ENCODE data around the gene N4BP3.
A peak's percentile ranks its signal among the peaks of the same experiment; 100 is the strongest.

DNA sequence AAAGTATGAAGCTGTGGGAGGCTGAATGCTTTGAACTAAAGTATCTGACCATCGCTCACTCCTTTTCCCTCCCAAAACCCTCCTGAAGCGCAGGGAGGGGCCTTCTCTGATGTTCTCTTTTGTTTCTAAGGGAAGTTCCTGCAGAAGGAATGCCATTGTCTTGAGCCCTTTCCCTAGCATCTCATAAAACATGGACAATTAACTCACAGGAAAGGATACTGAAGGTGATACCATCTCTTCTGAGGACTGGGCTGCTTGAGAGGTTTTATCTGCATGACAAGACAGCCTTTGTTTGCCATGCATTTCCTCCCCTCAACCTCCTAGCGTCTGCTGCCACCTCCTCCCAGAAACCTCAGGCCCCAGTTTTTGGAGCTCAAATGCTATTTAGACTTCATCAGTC is 13.2 kb downstream of the N4BP3 start:
- TF ChIP-seq JUNB (IDR thresholded peaks at IDR 0.05; ENCODE audit: unreplicated experiment) (no peak), EZH2 (IDR thresholded peaks at IDR 0.05; ENCODE audit: low read depth, unreplicated experiment) (no peak), STAT1 (IDR thresholded peaks at IDR 0.05; ENCODE audit: unreplicated experiment) (no peak), CREB1 (CRISPR knock-in tag; IDR thresholded peaks at IDR 0.05; ENCODE audit: low read depth) (peak; percentile 62; the same call in 1 of the 2 replicates)
- TF ChIP-seq, protein P1, sequence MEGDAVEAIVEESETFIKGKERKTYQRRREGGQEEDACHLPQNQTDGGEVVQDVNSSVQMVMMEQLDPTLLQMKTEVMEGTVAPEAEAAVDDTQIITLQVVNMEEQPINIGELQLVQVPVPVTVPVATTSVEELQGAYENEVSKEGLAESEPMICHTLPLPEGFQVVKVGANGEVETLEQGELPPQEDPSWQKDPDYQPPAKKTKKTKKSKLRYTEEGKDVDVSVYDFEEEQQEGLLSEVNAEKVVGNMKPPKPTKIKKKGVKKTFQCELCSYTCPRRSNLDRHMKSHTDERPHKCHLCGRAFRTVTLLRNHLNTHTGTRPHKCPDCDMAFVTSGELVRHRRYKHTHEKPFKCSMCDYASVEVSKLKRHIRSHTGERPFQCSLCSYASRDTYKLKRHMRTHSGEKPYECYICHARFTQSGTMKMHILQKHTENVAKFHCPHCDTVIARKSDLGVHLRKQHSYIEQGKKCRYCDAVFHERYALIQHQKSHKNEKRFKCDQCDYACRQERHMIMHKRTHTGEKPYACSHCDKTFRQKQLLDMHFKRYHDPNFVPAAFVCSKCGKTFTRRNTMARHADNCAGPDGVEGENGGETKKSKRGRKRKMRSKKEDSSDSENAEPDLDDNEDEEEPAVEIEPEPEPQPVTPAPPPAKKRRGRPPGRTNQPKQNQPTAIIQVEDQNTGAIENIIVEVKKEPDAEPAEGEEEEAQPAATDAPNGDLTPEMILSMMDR (conservative IDR thresholded peaks at IDR 0.05; ENCODE audit: low read depth in 2 of 2), result 0 out of 4 replicates have a peak, but pooled peaks of 1 of the 2 experiments have one; percentile 6
- TF ChIP-seq, protein P2, sequence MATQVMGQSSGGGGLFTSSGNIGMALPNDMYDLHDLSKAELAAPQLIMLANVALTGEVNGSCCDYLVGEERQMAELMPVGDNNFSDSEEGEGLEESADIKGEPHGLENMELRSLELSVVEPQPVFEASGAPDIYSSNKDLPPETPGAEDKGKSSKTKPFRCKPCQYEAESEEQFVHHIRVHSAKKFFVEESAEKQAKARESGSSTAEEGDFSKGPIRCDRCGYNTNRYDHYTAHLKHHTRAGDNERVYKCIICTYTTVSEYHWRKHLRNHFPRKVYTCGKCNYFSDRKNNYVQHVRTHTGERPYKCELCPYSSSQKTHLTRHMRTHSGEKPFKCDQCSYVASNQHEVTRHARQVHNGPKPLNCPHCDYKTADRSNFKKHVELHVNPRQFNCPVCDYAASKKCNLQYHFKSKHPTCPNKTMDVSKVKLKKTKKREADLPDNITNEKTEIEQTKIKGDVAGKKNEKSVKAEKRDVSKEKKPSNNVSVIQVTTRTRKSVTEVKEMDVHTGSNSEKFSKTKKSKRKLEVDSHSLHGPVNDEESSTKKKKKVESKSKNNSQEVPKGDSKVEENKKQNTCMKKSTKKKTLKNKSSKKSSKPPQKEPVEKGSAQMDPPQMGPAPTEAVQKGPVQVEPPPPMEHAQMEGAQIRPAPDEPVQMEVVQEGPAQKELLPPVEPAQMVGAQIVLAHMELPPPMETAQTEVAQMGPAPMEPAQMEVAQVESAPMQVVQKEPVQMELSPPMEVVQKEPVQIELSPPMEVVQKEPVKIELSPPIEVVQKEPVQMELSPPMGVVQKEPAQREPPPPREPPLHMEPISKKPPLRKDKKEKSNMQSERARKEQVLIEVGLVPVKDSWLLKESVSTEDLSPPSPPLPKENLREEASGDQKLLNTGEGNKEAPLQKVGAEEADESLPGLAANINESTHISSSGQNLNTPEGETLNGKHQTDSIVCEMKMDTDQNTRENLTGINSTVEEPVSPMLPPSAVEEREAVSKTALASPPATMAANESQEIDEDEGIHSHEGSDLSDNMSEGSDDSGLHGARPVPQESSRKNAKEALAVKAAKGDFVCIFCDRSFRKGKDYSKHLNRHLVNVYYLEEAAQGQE (IDR thresholded peaks at IDR 0.05; ENCODE audit: unreplicated experiment), result no peak
